GM19328 (cell line): ENCODE measurements around the gene TBC1D9.
A peak's percentile ranks its signal among the peaks of the same experiment; 100 is the strongest.

Source experiments
- ATAC-seq: cut with Tn5 transposase; IDR thresholded peaks from one replicate; pipeline ENCODE4 v1.9.1; 2021; ENCODE audit warnings: mild to moderate bottlenecking, moderate library complexity; ENCODE audit not compliant: unreplicated experiment

Gene TBC1D9

GRCh38 chr4:140659943-140660700, 96.1 kb downstream of the TBC1D9 start:
- ATAC-seq = no peak

GRCh38 chr4:140654495-140654814, 101.7 kb downstream of the TBC1D9 start:
- ATAC-seq = no peak

GRCh38 chr4:140653718-140654494, 102.3 kb downstream of the TBC1D9 start:
- no peak for ATAC-seq

- no peak for ATAC-seq
Measured at GRCh38 chr4:140652601-140653000, 103.6 kb downstream of the TBC1D9 start.

GRCh38 chr4:140648716-140649308, 107.4 kb downstream of the TBC1D9 start:
- ATAC-seq = no peak

GRCh38 chr4:140645614-140646412, 110.4 kb downstream of the TBC1D9 start:
- ATAC-seq = no peak

- ATAC-seq = no peak
Measured at GRCh38 chr4:140645196-140645595, 111.0 kb downstream of the TBC1D9 start.

- no peak for ATAC-seq
Measured at GRCh38 chr4:140644470-140645185, 111.6 kb downstream of the TBC1D9 start.

- no peak for ATAC-seq
Measured at GRCh38 chr4:140643571-140644055, 112.6 kb downstream of the TBC1D9 start.

GRCh38 chr4:140642674-140643437, 113.3 kb downstream of the TBC1D9 start:
- ATAC-seq = no peak

- ATAC-seq = no peak
Measured at GRCh38 chr4:140641789-140642439, 114.3 kb downstream of the TBC1D9 start.

GRCh38 chr4:140641105-140641555, 115.1 kb downstream of the TBC1D9 start:
- no peak for ATAC-seq

- ATAC-seq = no peak
Measured at GRCh38 chr4:140640150-140640748, 115.9 kb downstream of the TBC1D9 start.

- no peak for ATAC-seq
Measured at GRCh38 chr4:140639066-140639465, 117.1 kb downstream of the TBC1D9 start.

- peak; percentile 73 for ATAC-seq
Measured at GRCh38 chr4:140637836-140638235, 118.3 kb downstream of the TBC1D9 start.

- ATAC-seq = no peak
Measured at GRCh38 chr4:140635606-140636005, 120.6 kb downstream of the TBC1D9 start.

- no peak for ATAC-seq
Measured at GRCh38 chr4:140633951-140634350, 122.2 kb downstream of the TBC1D9 start.

- ATAC-seq = no peak
Measured at GRCh38 chr4:140633124-140633523, 123.1 kb downstream of the TBC1D9 start.

- ATAC-seq = no peak
Measured at GRCh38 chr4:140630246-140630645, 125.9 kb downstream of the TBC1D9 start.
